GM19397 (cell line): Measurements from ENCODE around the gene TRAPPC3L.
A peak's percentile ranks its signal among the peaks of the same experiment; 100 is the strongest.

ENCODE experiments used
- ATAC-seq: cut with Tn5 transposase; IDR thresholded peaks from one replicate; pipeline ENCODE4 v1.9.1; 2021; ENCODE audit warnings: mild to moderate bottlenecking, moderate library complexity; ENCODE audit not compliant: unreplicated experiment

TRAPPC3L gene

GRCh38 chr6:116545651-116546050, at the start of gene TRAPPC3L:
Gene TRAPPC3L, minus strand, starts transcription at chr6:116545684. Its CDS starts 170 bp downstream, at chr6:116545514.
- ATAC-seq = no peak

GRCh38 chr6:116595247-116595646, 49.8 kb upstream of the TRAPPC3L start:
- no peak for ATAC-seq

- no peak for ATAC-seq
These were observed 41.3 kb upstream of the TRAPPC3L start for GRCh38 chr6:116586738-116587137.

GRCh38 chr6:116586276-116586675, 40.8 kb upstream of the TRAPPC3L start:
- ATAC-seq = no peak

- ATAC-seq = no peak
These were observed 34.7 kb upstream of the TRAPPC3L start for GRCh38 chr6:116580198-116580597.

- ATAC-seq = no peak
These were observed 33.7 kb upstream of the TRAPPC3L start for GRCh38 chr6:116579143-116579542.

- no peak for ATAC-seq
These were observed 32.9 kb upstream of the TRAPPC3L start for GRCh38 chr6:116578335-116578734.

- no peak for ATAC-seq
These were observed 32.0 kb upstream of the TRAPPC3L start for GRCh38 chr6:116577486-116577885.

GRCh38 chr6:116575227-116575626, 29.7 kb upstream of the TRAPPC3L start:
- ATAC-seq = no peak

- ATAC-seq = no peak
These were observed 26.7 kb upstream of the TRAPPC3L start for GRCh38 chr6:116572162-116572561.

- no peak for ATAC-seq
These were observed 26.2 kb upstream of the TRAPPC3L start for GRCh38 chr6:116571683-116572000.

- peak; percentile 90 for ATAC-seq
These were observed 25.6 kb upstream of the TRAPPC3L start, which contains the start of gene RWDD1 for GRCh38 chr6:116570856-116571682. Gene RWDD1, plus strand, starts transcription at chr6:116571504. Its CDS starts 79 bp downstream, at chr6:116571583.

- no peak for ATAC-seq
These were observed 23.6 kb upstream of the TRAPPC3L start for GRCh38 chr6:116568821-116569755.

GRCh38 chr6:116568111-116568510, 22.6 kb upstream of the TRAPPC3L start:
- ATAC-seq = no peak

GRCh38 chr6:116564921-116565872, 19.7 kb upstream of the TRAPPC3L start:
- no peak for ATAC-seq

GRCh38 chr6:116564311-116564710, 18.8 kb upstream of the TRAPPC3L start:
- ATAC-seq = no peak

GRCh38 chr6:116563830-116564229, 18.3 kb upstream of the TRAPPC3L start:
- no peak for ATAC-seq

- no peak for ATAC-seq
These were observed 17.1 kb upstream of the TRAPPC3L start for GRCh38 chr6:116562614-116563013.

- ATAC-seq = no peak
These were observed 16.5 kb upstream of the TRAPPC3L start for GRCh38 chr6:116562019-116562403.

GRCh38 chr6:116561377-116562018, 16.0 kb upstream of the TRAPPC3L start:
- ATAC-seq = no peak
